Progenitor cell of endocrine pancreas (in vitro differentiated cells): ENCODE measurements around the gene BRIX1. TPM values are rescaled to one million over a fixed set of nuclear protein-coding genes. Genes with fewer than 3 reads are reported as not detected.

Experiments
- DNase-seq: peaks from one replicate; pipeline ENCODE4 v3.0.0; 2021; ENCODE audit warnings: low spot score; ENCODE audit not compliant: unreplicated experiment
- H3K27ac Mint-ChIP-seq: 2 replicates; pipeline ENCODE4 v1.8.0; 2021; ENCODE audit warnings: mild to moderate bottlenecking, moderate library complexity, mixed read lengths
- H3K27me3 Mint-ChIP-seq: 2 replicates; pipeline ENCODE4 v1.8.0; 2021; ENCODE audit warnings: mixed read lengths
- H3K36me3 Mint-ChIP-seq: 2 replicates; pipeline ENCODE4 v1.8.0; 2022; ENCODE audit warnings: mixed read lengths; ENCODE audit not compliant: insufficient read depth
- H3K4me1 Mint-ChIP-seq: 2 replicates; pipeline ENCODE4 v1.8.0; 2021; ENCODE audit warnings: low read depth, mixed read lengths
- H3K4me3 Mint-ChIP-seq: 2 replicates; pipeline ENCODE4 v1.8.0; 2021; ENCODE audit warnings: low read depth, mild to moderate bottlenecking, moderate library complexity, mixed read lengths
- H3K9me3 Mint-ChIP-seq: 2 replicates; pipeline ENCODE4 v1.8.0; 2021; ENCODE audit warnings: low read depth, mixed read lengths
- total RNA-seq: library from RNA; stranded (reverse); gene quantifications from 2 replicates; pipeline ENCODE4 v1.2.1, GENCODE V29; 2021
- TF ChIP-seq, protein P1 (sequence below): fragments of 200-600 bp; sonication (generic); IDR thresholded peaks from one replicate; pipeline ENCODE4 v1.5.0; 2021; ENCODE audit warnings: antibody characterized with exemption, mild to moderate bottlenecking; ENCODE audit not compliant: unreplicated experiment

Gene BRIX1
- total RNA-seq, 1 donor from 2014 or later = 31.4 TPM

GRCh38 chr5:34932947-34933346 lies 17.4 kb downstream of the BRIX1 start:
- Mint-ChIP-seq H3K27ac (no peak overlapping the region), H3K36me3 (peaks cover 11% of the 10 kb centered on the region), H3K9me3 (no peaks in the 10 kb centered on the region), H3K4me1 (peaks cover 16% of the 10 kb centered on the region), H3K27me3 (no peaks in the 10 kb centered on the region), H3K4me3 (no peak overlapping the region)
- DNase-seq = no peak
- TF ChIP-seq, protein P1, sequence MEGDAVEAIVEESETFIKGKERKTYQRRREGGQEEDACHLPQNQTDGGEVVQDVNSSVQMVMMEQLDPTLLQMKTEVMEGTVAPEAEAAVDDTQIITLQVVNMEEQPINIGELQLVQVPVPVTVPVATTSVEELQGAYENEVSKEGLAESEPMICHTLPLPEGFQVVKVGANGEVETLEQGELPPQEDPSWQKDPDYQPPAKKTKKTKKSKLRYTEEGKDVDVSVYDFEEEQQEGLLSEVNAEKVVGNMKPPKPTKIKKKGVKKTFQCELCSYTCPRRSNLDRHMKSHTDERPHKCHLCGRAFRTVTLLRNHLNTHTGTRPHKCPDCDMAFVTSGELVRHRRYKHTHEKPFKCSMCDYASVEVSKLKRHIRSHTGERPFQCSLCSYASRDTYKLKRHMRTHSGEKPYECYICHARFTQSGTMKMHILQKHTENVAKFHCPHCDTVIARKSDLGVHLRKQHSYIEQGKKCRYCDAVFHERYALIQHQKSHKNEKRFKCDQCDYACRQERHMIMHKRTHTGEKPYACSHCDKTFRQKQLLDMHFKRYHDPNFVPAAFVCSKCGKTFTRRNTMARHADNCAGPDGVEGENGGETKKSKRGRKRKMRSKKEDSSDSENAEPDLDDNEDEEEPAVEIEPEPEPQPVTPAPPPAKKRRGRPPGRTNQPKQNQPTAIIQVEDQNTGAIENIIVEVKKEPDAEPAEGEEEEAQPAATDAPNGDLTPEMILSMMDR = no peak

GRCh38 chr5:34941936-34942335 lies 26.4 kb downstream of the BRIX1 start:
- TF ChIP-seq, protein P1 = no peak
- Mint-ChIP-seq H3K4me1 (no peaks in the 10 kb centered on the region), H3K9me3 (no peaks in the 10 kb centered on the region), H3K27me3 (no peaks in the 10 kb centered on the region), H3K36me3 (peaks cover 25% of the 10 kb centered on the region), H3K27ac (no peak overlapping the region), H3K4me3 (no peak overlapping the region)
- DNase-seq = no peak

DNA sequence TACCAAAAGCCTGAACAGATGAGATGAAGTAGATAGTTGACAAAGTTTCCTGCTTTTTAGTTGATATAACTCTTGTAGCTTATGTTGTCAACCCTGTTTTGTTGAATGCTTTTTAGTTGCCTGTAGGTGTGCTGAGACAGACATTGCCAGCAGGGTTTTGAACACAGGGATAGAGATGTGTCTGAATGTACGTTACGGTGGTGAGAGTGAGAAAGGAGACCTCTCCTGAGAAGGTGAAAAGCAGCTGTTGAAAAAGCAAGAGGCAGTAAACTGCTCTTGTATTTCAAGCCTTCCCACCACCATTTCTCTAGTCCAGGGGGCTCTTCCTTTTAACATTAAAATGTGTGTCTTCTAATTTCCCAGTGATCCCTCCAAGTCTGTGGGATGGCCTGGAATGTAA lies 28.5 kb downstream of the BRIX1 start:
- Mint-ChIP-seq H3K4me1 (no peaks in the 10 kb centered on the region), H3K27me3 (no peaks in the 10 kb centered on the region), H3K9me3 (no peaks in the 10 kb centered on the region), H3K27ac (no peak overlapping the region), H3K4me3 (no peak overlapping the region), H3K36me3 (peaks cover 21% of the 10 kb centered on the region)
- TF ChIP-seq, protein P1 = no peak
- no peak for DNase-seq

DNA sequence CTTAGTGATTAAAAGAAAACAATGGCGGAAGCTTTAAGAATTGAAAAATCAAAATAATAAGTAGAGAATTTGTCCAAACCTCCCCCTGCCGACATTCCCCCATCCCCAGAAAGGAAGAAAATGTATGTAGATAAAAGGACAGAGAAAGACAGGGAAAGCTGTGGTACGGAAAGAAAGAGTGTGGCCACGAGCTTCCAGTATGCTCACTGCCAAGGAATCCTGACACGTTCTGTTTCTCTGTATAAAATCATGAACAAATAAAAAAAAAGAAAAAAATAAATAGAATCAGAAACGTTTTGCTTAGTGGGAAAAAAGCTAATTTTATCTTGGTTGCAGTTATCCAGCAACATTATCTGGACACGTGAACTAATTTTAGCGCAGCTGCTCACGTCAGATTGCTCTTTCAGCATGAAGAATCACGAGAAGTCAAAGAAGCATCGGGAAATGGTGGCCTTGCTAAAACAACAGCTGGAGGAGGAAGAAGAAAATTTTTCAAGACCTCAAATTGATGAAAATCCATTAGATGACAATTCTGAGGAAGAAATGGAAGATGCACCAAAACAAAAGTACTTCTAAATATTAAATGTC lies 29.0 kb downstream of the BRIX1 start:
- peaks cover 23% of the 10 kb centered on the region for H3K36me3 Mint-ChIP-seq
- no peak overlapping the region for H3K4me3 Mint-ChIP-seq
- H3K4me1 Mint-ChIP-seq = no peaks in the 10 kb centered on the region
- no peak overlapping the region for H3K27ac Mint-ChIP-seq
- no peaks in the 10 kb centered on the region for H3K27me3 Mint-ChIP-seq
- H3K9me3 Mint-ChIP-seq = no peaks in the 10 kb centered on the region
- TF ChIP-seq, protein P1 = no peak
- DNase-seq = no peak

DNA sequence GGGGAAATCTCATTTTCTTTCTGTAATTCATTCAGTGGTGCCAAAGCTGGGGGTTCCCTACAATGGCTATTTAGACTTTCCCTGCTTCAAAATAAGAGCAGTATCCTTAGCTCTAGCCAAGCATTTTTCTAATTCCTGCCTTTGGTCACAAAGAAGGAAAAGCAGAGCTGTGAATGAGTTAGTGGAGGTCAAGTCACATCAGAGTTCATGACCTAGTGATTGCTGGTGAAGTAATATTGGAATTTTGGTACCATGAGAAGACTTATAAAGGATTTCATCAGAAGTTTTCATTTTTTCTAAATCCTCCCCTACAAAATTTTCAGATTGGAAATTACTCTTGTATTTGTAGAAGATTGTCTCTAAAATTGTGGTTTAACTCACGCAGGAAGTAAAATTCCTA lies 41.8 kb downstream of the BRIX1 start:
- Mint-ChIP-seq H3K36me3 (peaks cover 16% of the 10 kb centered on the region), H3K27me3 (no peaks in the 10 kb centered on the region), H3K9me3 (no peaks in the 10 kb centered on the region), H3K27ac (no peak overlapping the region), H3K4me3 (no peak overlapping the region), H3K4me1 (peaks cover 3% of the 10 kb centered on the region)
- DNase-seq = no peak
- TF ChIP-seq, protein P1 = no peak
